GM04504 (cell line): ENCODE measurements around the gene MALAT1.
"Not testable (repeated sequence)": the region's sequence is repeated elsewhere in the genome, so short reads cannot be mapped to it uniquely, and the experiment has no call there.

Experiments
- DNase-seq: peaks from one replicate; pipeline ENCODE4 v3.0.0-alpha.2; 2012; ENCODE audit warnings: low read depth

Gene MALAT1

DNA sequence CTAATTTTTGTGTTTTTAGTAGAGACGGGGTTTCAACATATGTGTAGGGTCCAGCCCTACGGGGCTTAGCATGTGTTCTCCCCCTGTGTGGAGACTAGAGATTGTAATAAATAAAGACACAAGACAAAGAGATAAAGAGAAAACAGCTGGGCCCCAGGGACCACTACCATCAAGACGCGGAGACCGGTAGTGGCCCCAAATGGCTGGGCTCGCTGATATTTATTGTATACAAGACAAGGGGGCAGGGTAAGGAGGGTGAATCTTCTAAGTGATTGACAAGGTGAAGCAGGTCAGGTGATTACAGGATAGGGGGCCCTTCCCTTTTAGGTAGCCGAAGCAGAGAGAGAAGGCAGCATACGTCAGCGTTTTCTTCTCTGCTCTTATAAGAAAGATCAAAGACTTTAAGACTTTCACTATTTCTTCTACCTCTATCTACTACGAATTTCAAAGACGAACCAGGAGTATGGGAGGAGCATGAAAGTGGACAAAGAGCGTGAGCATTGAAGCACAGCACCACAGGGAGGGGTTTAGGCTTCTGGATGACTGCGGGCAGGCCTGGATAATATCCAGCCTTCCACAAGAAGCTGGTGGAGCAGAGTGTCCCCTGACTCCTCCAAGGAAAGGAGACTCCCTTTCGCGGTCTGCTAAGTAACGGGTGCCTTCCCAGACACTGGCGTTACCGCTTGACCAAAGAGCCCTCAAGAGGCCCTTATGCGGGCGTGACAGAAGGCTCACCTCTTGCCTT lies 23.1 kb downstream of the MALAT1 start:
- not testable (repeated sequence) for DNase-seq

DNA sequence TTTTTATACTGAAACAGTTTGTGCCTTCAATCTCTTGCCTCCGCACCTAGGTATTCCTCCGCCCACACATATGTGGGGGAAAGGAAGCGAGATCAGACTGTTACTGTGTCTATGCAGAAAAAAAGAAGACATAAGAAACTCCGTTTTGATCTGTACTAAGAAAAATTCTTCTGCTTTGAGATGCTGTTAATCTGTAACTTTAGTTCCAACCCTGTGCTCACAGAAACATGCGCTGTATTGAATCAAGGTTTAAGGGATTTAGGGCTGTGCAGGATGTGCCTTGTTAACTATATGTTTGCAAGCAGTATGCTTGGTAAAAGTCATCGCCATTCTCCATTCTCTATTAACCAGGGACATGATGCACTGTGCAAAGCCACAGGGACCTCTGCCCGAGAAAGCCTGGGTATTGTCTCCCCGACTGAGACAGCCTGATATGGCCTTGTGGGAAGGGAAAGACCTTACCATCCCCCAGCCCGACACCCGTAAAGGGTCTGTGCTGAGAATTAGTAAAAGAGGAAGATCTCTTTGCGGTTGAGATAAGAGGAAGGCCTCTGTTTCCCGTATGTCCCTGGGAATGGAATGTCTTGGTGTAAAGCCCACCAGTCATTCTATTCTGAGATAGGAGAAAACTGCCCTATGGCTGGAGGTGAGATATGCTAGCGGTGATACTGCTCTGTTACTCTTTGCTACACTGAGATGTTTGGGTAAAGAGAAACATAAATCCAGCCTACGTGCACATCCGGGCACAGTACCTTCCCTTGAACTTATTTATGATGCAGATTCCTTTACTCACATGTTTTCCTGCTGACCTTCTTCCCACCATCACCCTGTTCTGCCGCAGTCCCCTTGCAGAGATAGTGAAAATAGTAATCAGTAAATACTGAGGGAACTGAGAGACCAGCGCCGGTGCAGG lies 24.1 kb downstream of the MALAT1 start:
- DNase-seq: not testable (repeated sequence)

DNA sequence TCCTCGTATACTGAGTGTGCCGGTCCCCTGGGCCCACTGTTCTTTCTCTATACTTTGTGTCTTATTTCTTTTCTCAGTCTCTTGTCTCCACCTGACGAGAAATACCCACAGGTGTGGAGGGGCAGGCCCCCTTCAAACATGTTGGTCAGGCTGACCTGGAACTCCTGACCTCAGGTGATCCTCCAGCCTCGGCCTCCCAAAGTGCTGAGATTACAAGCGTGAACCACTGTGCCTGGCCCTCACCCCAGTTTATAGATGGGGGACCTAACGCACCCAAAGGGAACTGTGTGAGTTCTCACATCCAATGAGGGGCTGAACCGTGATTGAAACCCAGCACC lies 24.8 kb downstream of the MALAT1 start:
- DNase-seq: not testable (repeated sequence)

DNA sequence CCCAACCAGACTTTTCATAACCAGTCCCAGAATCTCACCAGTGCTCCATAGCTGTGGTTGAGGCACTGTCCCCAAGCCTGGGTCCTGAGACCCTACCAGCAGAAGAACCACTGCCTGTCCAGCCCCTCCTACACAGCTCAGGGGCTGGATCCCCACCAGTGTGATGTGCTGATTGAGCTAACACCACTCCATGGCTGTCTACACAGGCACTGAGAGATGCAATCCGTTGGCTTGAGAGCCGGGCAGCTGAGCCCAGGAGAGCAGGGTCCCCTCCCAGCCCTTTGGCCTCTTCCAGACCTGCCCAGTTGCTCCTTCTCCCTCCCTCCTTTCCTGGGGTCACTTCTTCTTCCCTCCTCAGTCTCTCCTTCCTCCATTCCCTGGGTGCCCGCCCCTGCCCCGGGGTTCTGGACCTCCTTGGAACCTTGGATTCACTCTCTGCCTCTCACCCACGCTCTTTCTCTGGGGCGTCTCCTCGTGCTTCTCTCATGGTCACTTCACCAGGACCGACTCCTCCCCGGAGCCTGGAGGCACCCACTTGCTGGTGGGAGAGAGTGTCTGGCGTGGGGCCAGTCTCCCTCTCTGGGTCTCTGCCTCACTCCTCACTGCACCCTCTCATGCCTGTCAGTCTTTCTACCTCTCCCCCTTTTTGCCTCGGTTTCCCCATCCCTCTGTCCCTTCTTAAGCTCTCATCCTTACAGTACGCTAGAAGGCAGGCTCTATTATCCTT lies 25.3 kb downstream of the MALAT1 start:
- peak; percentile 9 for DNase-seq

DNA sequence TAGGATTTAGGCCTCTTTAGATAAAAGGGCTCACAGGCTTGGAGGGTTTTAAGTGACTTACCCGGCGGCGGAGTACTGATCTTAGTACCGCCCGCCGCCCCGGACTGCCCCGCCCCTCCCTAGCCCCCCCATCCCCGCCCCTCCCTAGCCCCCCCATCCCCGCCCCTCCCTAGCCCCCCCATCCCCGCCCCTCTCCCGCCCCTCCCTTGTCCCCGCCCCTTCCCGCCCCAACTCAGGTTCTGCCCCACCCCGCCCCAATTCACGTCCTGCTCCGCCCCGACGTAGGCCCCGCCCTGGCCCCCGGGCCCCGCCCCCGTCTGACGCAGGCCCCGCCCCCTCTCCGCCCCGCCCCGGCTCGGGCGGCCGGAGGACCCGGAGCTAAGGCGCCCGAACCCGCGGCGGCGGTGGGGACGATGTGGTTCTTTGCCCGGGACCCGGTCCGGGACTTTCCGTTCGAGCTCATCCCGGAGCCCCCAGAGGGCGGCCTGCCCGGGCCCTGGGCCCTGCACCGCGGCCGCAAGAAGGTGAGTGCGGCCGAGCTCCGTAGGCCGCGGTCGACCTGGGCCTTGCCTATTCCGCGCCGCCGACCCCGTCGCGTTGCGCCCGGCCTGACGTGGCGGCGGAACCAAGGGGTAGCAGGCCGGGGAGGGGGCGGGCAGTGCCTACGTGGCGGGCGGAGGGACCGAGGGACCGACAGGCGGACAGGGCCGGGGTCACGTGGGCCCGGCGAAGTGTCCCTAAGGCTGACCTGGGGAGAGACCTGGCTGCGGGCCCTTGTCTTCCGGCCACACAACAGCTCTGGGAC lies 26.1 kb downstream of the MALAT1 start, which contains the start of gene SCYL1:
TSS of gene SCYL1 (plus strand) at position 343 of the 805 bp plus-strand sequence. CDS start at position 414, 71 bp downstream.
- DNase-seq: peak; percentile 64

DNA sequence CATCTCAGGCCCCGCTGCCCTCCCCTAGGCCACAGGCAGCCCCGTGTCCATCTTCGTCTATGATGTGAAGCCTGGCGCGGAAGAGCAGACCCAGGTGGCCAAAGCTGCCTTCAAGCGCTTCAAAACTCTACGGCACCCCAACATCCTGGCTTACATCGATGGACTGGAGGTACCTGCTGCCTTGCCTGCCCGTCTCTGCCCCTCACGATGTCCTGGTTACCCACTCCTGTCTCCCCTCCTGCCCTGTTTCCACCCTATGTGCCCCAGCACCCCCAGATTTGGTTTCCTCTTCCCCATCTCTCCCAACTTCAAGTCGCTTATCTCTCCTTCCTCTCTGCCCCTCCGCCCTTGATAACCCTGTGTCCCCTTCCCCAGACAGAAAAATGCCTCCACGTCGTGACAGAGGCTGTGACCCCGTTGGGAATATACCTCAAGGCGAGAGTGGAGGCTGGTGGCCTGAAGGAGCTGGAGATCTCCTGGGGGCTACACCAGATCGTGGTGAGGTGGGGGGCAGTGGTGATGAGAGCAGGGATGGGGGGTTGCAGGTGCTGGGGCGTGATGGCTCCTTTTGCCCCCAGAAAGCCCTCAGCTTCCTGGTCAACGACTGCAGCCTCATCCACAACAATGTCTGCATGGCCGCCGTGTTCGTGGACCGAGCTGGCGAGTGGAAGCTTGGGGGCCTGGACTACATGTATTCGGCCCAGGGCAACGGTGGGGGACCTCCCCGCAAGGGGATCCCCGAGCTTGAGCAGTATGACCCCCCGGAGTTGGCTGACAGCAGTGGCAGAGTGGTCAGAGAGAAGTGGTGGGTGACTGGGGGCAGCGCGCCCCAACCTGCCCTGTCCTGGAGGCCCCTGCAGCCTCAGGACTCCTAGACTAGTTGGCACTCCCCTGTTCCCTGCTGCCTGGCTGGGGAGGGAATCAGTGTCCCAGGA lies 27.0 kb downstream of the MALAT1 start:
- no peak for DNase-seq

DNA sequence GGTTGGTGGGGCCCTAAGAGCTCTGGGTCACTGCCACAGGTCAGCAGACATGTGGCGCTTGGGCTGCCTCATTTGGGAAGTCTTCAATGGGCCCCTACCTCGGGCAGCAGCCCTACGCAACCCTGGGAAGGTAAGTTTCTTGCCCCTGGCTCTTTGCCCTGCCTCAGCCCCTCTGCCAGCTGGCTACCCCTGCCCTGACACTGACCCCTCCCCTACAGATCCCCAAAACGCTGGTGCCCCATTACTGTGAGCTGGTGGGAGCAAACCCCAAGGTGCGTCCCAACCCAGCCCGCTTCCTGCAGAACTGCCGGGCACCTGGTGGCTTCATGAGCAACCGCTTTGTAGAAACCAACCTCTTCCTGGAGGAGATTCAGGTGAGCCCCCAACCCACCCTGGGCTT lies 27.9 kb downstream of the MALAT1 start:
- DNase-seq: no peak

DNA sequence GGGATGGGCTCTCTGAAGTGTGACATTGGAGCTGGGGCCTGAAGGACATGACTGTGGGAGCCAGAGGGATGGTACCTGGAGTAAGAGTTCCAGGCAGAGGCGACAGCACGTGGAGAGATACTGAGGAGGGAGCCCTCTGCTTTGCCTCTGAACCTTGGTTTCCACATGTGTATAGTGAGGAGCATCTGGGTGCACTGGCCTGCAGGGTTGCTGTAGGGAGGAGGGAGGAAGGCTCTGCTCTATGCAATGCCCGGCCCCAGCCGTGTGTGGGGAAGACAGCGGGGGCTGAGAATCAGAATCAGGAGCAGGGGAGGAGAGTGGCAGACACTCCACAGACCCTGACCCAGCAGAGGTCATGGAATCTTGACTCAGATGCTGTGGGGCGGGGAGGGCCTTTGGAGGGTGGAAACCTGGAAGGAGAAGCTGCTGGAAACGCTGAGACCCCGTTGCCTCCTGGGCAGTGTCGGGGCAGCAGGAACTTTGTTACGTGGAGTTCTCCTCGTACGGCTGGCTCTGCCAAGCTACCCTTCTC lies 30.0 kb downstream of the MALAT1 start:
- no peak for DNase-seq

DNA sequence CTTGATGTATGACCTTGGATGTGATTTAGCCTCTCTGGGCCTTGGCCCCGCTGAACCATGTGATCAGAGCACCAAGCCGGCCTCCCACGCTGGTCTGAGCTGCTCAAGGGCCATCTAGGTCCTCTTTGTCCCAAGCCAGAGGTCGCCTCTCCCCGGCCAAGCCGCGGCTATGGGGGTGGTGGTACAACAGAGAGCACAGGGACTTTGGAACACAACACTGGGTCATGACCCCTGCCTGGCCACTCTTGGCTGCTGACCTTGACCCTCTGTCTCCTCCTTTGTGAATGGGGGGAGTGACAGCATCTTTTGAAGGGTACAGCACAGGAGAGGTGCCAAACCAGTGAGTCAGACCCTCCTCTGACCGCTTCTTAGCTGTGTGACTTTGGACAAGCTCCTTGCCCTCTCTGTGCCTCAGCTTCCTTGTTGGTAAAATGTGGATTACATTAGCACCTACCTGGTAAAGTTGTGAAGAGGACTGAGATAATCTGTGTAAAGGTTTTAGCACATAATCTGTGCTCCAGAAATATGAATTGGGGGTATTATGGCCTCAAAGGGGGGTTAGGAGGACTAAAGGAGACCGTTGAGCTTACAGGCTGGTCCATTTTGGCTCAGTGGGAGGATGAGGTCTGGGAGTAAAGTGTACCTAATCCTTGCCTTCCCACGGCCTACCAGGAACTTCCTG lies 30.8 kb downstream of the MALAT1 start:
- DNase-seq: no peak

DNA sequence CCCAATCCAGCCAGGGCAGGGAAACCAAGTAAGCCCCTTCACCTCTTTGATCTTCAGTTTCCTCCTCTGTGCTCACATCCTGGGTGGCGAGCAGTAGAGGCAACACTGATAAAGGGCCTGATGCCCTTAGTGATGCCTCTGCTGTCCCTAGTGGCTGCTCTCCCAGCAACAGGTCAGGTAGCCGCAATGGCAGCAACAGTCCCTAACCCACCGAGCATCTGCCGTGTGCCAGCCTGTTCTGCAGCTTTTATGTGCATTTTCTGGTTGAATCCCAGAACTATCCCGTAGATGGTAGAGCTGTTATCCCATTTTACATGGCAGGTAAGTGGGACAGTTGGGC lies 31.3 kb downstream of the MALAT1 start:
- DNase-seq: no peak

DNA sequence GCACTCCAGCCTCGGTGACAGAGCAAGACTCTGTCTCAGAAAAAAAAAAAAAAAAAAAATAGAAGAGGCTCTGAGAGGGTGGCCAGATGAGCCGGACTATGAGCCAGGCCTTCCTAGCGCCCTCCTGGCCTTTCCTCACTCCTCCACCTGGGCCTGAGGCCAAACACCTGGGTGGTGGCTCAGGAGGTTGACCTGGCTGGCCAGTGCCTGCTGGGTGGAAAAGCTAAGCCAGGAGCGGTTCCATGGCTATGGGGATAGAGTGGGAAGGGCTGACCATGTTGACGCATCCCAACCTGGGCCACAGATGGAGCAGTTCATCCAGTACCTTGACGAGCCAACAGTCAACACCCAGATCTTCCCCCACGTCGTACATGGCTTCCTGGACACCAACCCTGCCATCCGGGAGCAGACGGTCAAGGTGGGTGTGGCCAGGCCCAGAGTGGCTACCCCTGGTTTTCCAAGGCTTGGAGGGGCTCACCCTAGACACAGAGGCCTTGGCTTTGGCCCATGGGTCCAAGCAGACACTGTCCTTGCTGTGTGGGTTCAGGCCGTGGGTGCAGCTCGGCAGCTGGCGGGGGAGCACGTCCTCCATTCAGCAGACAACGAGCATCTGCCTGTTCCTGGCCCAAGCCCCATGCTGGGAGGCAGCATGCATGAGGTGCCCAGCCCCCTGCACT lies 33.7 kb downstream of the MALAT1 start:
- DNase-seq: no peak

DNA sequence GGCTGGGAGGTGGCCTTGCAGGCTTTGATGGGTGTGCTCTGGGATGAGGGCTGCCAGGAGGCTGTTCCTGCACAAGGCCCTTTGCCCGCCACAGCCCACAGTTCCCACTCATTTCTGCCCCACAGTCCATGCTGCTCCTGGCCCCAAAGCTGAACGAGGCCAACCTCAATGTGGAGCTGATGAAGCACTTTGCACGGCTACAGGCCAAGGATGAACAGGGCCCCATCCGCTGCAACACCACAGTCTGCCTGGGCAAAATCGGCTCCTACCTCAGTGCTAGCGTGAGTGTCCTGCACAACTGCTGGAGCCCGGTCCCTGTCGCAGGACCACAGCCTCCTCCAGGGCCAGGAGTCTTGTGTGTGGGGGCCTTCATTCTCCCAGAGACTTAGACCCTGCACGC lies 36.3 kb downstream of the MALAT1 start:
- DNase-seq: no peak

DNA sequence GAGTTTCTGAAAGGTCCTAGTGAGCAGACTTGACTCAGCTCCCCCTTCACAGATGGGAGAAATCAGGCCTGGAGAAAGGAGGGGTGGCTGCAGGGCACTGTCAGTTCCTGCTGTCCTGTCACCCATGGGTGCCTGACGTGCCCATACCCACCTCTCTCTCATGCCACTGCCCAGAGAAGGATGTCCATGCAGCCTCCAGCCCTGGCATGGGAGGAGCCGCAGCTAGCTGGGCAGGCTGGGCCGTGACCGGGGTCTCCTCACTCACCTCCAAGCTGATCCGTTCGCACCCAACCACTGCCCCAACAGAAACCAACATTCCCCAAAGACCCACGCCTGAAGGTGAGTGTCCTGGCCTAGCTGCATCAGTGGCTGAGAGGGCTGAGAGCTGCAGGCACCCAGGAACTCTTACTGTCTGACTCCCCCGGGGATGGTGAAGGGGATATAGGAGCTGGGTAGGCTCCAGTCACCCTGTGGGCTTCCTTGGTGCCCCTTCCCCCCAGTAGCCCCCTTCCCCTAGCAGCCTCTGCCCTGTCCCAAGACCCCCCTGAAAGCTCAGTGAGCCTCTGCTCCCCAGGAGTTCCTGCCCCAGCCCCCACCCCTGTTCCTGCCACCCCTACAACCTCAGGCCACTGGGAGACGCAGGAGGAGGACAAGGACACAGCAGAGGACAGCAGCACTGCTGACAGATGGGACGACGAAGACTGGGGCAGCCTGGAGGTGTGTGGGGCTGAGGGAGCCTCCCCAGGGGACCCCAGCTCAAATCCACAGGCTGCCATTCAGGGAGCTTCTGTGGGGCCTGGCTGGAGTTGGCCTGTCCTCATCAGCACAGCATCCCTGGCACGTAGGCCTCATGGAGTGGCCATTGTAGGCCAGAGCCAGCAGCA lies 37.8 kb downstream of the MALAT1 start:
- DNase-seq: no peak

DNA sequence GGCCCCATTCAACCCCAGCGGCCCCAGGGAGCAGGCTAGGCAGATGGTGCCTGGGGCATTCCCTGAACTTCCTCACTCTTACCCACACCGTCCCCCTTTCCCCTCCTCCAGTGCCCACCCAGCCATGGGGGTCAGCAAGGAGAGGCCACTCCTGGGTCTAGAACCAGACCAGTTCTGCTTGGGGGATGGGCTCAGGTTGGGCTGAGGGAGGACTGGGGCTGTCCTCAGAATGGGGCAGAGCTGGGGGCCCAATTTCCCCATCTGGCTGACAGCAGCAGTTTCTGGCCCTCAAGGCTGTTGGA lies 38.4 kb downstream of the MALAT1 start:
- DNase-seq: no peak

DNA sequence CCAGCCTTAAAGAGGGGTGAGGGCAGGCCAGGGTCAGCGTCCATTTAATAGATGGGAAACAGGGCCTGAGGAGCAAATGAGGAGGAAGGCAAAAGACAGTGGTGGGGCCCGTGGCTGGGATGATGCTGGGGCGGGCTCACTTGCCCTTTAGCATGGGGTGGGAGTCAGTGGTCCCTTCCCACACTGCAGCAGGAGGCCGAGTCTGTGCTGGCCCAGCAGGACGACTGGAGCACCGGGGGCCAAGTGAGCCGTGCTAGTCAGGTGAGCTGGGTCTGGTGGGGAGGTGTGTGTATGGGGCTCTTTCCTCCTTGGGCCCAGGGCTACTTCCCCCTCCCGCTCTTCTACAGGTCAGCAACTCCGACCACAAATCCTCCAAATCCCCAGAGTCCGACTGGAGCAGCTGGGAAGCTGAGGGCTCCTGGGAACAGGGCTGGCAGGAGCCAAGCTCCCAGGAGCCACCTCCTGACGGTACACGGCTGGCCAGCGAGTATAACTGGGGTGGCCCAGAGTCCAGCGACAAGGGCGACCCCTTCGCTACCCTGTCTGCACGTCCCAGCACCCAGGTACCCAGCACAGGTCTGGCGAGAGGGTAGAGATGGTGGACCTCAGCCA lies 38.9 kb downstream of the MALAT1 start:
- DNase-seq: no peak

DNA sequence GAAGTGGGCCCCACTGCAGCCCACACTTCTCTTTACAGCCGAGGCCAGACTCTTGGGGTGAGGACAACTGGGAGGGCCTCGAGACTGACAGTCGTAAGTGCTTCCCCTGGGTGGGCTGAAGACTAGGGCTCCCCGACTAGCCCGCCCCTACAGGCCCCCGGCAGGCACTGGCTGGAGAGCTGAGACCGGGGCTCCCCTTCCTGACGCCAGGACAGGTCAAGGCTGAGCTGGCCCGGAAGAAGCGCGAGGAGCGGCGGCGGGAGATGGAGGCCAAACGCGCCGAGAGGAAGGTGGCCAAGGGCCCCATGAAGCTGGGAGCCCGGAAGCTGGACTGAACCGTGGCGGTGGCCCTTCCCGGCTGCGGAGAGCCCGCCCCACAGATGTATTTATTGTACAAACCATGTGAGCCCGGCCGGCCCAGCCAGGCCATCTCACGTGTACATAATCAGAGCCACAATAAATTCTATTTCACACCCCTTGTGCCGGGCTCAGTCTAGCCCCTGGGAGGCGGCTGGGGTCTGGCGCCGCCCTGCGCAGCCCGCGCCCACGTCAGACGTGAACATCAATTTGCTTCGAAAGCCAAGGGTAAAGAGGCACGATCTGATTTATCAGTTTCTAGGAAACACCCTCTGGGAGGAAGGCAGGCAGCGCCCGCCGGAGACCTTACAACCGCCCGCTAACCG lies 39.5 kb downstream of the MALAT1 start:
- no peak for DNase-seq
